GM23248 (cell line): ENCODE results near the gene DUSP2.

Experiments used
- EZH2 ChIP-seq: fragments of 200-600 bp; sonication (generic); IDR thresholded peaks from 2 replicates; pipeline ENCODE4 v1.6.1; 2018; ENCODE audit warnings: antibody characterized with exemption, mild to moderate bottlenecking; ENCODE audit not compliant: insufficient read depth, poor library complexity, severe bottlenecking
- EZH2phosphoT487 ChIP-seq: fragments of 200-600 bp; sonication (generic); IDR thresholded peaks from 2 replicates; pipeline ENCODE4 v1.6.1; 2018; ENCODE audit warnings: antibody characterized with exemption, moderate library complexity, mild to moderate bottlenecking, low read depth; ENCODE audit not compliant: insufficient read depth

DNA sequence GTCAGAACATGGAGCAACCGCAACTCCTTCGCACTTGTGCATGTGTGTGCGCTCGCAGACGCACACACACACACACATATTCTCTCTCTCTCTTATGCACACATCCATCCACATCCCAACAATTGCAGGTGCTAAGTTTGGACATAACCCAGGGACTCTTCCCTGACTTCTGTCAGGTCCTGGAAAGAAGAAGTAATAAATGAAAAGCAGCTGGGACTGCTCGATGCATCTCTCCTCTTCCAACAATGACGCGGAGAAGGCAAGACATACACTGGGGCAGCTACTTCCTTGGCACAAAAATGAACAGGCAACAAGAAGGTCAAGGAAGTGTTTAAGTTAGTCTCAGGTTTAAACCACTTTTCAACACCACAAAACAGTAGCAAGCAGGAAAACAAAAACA is 39.7 kb upstream of the DUSP2 start:
- TF ChIP-seq EZH2 (no peak), EZH2phosphoT487 (no peak)
